Hematopoietic multipotent progenitor cell treated with erythropoietin and hydrocortisone succinate and interleukin-3 and kit ligand, for 15 days (in vitro differentiated cells): ENCODE measurements around the gene EDN2.

ENCODE experiments used
- DNase-seq: peaks from one replicate; pipeline ENCODE4 v3.0.0-alpha.2; 2015; ENCODE audit warnings: low spot score

EDN2 gene

DNA sequence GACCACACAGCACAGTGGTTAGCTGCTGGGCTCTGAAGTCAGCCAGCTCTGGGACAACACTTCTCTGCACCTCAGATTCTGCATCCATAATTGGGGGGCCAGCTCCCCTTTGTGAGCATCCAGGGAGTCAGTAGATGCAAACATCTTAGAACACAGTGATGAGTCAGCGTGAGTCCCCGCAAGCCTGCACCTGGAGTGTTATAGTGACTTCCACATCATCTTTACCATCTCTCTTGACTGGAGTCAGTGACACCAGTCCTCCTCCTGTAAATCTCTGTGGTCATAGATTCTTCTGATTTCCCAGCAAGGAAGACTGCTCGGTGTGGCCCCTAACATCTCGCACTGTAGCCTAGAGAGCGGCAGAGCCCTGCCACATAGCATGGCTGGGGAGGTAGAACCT lies 13.9 kb upstream of the EDN2 start:
- DNase-seq, result no peak

DNA sequence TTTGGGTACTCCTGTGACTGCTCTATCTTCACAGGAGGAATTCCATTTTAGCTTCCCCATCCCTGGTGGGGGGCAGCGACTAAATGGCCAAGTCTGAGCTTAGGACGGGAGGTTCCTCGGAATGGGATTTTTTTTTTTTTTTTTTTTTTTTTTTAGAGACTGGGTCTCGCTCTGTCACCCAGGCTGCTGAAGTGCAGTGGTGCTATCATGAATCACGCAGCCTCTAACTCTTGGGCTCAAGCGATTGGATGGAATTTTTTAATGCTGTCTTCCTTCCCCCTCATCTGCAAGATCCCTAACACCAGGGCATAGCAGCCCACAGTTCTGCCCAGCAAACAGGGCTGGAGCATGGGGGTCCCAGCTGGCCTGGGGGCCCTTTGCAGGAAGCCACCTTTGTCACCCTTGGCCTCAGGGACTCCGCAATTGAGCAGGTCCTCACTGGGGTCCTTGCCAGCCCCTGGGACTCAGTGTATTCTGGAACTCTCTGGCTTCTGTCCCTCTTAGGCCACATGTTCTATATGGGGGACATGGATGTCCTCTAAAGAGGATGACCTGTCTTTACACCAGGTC lies 13.1 kb upstream of the EDN2 start:
- DNase-seq, result no peak

DNA sequence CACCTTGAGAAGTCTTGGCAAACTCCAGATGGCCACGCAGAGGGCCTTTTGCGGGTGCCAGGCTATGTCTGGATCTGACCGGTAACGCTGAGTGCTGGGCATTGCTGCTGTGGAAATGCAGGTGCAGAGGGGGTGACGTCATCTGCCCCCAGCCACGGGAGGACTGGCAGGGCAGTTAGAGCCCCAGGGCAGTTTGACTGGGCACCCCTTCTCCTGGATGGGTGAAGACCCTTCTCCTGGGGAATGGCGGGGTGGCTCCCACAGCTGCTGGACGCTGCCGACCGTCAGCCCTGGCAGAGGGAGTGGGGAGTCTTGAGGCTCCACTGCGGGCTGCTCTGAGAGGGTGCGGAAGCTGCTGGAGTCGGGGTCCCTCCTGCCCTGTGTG lies 12.6 kb upstream of the EDN2 start:
- no peak for DNase-seq

DNA sequence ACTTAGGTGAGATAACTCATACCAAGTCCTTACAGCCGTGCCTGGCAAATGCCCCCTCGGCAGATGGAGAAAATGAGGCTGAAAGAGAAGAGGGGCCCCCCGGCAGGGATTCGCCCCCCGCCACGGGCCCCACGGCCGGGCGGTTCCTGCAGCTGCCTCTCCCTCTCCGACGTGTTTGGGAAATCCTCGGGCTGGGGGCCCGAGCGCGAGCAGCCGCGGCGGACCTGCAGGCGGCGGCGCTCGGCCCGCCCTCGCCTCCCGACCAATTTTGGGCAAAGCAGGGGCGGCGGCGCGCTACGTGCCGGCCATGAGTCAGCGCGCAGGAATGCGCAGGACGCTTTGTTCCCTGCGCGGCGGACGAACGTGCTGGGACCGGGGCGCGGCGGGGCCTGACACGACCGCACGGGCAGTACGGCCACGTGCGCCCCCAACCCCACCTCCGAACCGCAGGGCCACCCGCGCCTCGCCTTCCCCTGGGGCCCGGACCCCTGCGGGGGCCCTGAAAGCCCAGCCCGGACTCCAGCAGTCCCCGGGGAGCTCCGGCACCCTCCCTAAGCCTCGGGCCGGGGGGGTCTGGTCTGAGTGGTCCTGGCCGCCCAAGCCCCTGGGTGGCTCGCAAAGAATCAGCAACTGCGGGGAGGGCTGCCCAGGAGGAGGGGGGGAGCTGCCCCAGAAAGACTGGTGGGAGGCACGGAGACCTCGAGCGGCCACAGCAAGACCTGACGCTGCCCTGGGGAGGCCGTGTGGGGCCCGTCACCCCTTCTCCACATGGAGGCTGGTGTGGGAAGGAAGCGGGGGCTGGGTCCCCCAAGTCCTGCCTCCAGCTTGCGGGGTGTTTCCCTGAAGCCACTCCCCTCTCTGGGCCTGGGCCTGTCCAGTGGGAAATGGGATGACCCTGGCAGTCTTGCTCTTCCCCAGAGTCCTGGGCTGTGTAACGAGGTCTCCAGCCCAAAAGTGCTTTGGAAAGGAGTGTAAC lies 11.9 kb upstream of the EDN2 start:
- no peak for DNase-seq

GRCh38 chr1:41495210-41495948 lies 10.9 kb upstream of the EDN2 start:
- DNase-seq, result no peak

- no peak for DNase-seq
Observed at GRCh38 chr1:41494351-41495209, 10.1 kb upstream of the EDN2 start.

- DNase-seq, result no peak
Observed at GRCh38 chr1:41493626-41494350, 9.3 kb upstream of the EDN2 start.

DNA sequence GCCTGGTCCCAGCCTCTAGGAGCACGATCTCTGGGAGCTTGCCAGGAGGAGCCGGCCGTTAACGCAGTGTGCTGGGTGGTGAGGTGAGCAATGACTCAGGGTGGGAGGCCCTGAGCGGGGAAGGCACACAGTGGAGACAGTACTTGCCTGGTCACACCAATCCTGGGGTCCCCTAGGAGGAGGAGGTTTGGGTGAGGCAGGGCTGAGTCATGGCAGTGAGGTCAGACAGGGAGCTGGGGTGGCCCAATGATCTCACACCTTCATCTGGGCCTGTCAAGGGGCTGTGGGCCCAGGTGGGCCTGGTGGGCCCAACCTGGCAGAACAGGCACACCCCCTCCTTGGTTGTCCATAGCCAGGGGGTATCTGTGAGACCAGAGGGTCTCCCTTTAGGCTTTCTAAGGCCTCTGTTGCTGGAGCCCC lies 8.6 kb upstream of the EDN2 start:
- no peak for DNase-seq

- peak; percentile 11 for DNase-seq
Observed at GRCh38 chr1:41492341-41492848, 7.9 kb upstream of the EDN2 start.

DNA sequence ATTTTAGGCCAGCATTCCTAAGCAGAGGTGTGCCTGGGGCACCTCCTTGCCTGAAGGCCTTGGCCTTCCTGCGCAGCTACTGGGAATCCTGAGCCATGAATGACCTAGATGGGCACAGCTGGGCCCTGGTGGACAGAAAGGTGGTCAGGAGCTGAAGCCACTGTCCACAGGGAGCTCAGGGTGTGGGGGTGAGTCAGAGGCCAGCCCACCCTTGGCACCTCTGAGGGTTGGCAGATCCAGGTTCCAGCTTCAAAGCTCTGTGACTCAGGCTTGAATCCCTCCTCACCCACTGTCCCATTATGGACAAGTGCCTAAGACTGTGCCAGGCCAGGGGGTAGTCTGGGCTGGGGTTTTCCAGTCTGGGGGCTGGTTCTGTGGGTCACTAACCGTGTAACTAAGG lies 6.4 kb upstream of the EDN2 start:
- no peak for DNase-seq

DNA sequence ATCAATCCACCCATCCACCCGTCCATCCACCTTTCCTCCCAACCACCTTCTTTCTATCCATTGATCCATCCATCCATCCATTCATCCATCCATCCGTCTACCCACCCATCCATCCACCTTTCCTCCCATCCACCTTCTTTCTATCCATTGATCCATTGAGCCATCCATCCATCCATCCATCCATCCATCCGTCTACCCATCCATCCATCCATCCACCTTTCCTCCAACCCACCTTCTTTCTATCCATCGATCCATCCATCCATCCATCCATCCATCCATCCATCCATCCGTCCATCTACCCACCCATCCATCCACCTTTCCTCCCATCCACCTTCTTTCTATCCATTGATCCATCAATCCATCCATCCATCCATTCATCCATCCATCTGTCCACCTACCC lies 5.1 kb upstream of the EDN2 start:
- no peak for DNase-seq

GRCh38 chr1:41488040-41488951 lies 3.8 kb upstream of the EDN2 start:
- DNase-seq, result no peak

DNA sequence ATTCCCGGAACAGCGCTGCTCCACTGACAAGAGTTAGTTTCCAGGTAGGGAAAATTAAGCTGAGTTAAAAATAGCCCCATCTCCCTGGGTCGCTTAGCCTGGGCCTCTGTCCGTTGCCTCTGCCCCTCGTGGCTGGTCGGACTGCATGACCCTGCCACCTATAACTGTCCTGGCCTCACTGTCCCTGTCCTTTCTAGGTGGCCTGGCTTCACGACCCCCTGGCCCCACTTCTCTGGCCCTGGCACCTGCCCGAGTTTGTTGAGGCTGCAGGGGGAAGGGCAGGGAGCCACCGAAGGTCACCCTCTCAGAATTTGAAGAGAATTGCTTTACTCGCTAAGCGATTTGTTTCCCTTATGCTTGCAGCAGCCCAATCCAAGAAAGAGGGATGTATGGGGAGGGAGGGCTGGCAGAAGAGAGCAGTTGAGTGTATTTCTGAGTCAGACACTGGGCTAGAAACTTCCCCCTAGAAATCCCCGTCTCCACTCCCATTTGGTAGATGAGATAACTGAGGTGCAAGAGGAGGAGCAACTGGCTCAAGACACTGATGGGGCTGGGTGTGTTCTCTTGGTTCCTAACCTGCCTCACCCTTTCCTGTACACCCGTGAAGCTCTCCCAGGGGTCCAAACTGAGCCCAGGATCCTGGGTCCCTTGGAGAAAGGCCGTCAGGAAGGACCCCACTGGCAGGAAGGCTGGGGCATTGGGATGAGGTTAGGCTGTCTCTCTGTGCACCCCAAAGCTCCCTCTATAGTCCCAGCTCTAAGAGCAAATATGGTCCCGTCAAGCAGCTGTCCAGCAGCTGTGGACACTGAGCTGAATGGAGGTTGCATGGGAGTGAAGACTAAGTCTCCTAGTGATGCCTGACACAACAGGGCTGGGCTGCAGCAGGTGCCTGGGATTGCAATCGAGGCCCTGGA lies 2.9 kb upstream of the EDN2 start:
- no peak for DNase-seq

GRCh38 chr1:41486371-41487125 lies 2.1 kb upstream of the EDN2 start:
- no peak for DNase-seq

- no peak for DNase-seq
Observed at GRCh38 chr1:41486053-41486370, 1.5 kb upstream of the EDN2 start.

DNA sequence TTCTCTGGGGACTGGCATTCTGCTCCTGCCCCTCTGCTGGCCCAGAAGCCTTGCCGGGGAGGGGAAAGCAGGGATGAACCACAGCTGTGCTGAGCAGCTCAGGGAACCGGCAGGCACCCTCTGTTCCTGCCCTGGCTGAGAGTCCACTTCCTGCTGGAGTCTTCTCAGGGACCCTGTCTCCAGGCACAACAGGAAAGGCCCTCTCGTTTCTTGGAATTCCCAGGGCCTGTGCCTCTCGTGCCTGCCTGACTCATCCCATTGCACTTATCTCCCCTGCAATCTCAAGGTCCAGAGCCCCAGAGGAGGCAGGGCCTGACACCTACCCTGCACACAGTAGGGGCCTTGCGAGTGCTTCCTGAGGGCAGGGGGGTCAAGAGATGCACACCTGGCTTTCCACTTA lies 1.1 kb upstream of the EDN2 start:
- no peak for DNase-seq

- DNase-seq, result no peak
Observed at GRCh38 chr1:41483960-41484401, 502 bp downstream of the EDN2 start.
